Peyer's patch (tissue), 4 donors: ENCODE measurements around the gene MAP1B.

Experiments
- CTCF ChIP-seq, 6 experiments: fragments of 450-650 bp in 4 of 6; fragments of 200-600 bp in 2 of 6; sonication (generic) in 1 of 6; IDR thresholded peaks; one replicate each; pipeline ENCODE4 v1.5.1; 2017 to 2019; ENCODE audit warnings: antibody characterized with exemption in 6 of 6, mild to moderate bottlenecking in 3 of 6, moderate library complexity in 1 of 6
- POLR2A ChIP-seq, 2 donors: fragments of 450-650 bp; IDR thresholded peaks; one replicate each; pipeline ENCODE4 v1.5.1; 2017; ENCODE audit warnings: antibody characterized with exemption in 2 of 2, mild to moderate bottlenecking in 2 of 2, moderate library complexity in 2 of 2

- TF ChIP-seq CTCF (IDR thresholded peaks at IDR 0.05): no peak
- TF ChIP-seq POLR2A (IDR thresholded peaks at IDR 0.05): no peak
Observed at GRCh38 chr5:72238712-72239445, 131.6 kb downstream of the MAP1B start.
